ENCODE results near the gene WFDC8.
A peak's percentile ranks its signal among the peaks of the same experiment; 100 is the strongest.
"Not testable (repeated sequence)": the region's sequence is repeated elsewhere in the genome, so short reads cannot be mapped to it uniquely, and the experiment has no call there.

The WFDC8 gene

GRCh38 chr20:45579184-45579583 is at the start of gene WFDC8:
Gene WFDC8, minus strand, starts transcription at chr20:45579284. Its CDS starts 37 bp downstream, at chr20:45579247.
- no peak for DNase-seq (ENCODE audit: low read depth)

DNA sequence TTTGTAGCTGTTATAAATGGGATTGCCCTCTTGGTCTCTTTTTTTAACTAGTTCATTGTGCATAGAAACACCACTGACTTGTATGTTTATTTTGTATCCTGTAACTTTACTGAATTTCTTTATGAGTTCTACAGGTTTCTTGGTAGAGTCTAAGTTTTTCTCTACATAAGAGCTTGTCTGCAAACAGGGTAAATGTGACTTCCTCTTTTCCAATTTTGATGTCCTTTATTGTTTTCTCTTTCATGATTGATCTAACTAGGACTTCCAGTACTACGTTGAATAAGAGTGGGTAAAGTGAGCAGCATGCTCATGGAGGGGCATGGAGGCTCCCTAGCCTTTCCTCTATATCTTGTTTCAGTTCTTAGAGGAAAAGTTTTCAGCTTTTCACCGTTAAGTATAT is 47.5 kb upstream of the WFDC8 start:
- no peak for DNase-seq (ENCODE audit: low read depth)

DNA sequence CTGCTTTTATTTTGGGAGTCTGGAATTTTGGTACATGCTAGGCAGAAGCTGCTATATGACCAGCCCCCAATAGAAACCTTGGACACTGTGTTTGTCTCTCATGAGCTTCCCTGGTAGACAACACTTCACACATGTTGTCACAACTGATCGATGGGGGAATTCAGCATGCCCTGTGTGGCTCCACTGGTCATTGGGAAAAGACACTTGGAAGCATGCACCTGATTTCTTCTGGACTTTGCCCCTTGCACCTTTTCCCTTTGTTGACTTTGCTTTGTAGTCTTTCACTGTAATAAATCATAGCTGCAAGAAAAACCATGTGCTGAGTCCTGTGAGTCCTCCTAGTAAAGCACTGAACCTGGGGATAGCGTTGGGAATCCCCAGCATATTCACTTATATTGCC is 42.5 kb upstream of the WFDC8 start:
- DNase-seq (ENCODE audit: low read depth): no peak

- DNase-seq (ENCODE audit: low read depth): no peak
These were observed 38.5 kb upstream of the WFDC8 start for GRCh38 chr20:45617591-45617990.

GRCh38 chr20:45612314-45612713 is 33.2 kb upstream of the WFDC8 start:
- DNase-seq (ENCODE audit: low read depth): no peak

DNA sequence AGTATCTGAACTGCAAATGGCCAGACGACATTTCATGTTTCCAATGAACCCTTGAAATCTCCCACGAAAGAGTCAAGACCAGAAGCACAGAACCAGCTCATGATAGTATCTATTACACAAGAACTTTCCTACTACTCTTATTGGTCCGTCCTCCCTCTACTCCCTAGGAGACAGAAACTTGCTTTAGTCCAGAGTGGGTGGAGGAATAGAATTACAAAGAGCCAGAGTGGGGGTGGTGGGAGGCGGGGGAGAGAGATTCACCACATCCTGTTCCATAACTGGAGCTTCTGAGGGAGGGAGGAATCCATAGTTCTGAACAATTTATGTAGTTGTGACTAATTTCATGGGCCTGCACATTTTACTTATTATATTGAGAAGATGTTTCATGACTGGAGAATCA is 32.0 kb upstream of the WFDC8 start:
- peak; percentile 79 for DNase-seq (ENCODE audit: low read depth)

GRCh38 chr20:45607810-45608209 is 28.7 kb upstream of the WFDC8 start:
- DNase-seq (ENCODE audit: low read depth): no peak

DNA sequence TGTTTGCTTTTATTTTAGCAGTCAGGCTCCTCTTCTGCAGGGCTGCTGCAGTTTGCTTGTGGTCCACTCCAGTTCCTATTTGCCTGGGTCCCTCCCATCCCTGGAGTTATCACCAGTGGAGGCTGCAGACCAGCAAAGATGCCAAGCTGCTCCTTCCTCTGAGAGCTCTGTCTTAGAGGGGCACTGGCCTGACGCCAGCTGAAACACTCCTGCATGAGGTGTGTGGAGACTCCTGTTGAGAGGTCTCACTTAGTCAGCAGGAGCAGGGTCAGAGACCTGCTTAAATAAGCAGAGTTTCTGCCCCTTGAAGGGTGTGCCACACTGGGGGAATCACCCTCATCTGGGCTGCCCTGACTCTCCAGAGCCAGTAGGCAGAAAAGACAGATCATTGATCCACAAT is 16.2 kb upstream of the WFDC8 start:
- no peak for DNase-seq (ENCODE audit: low read depth)

- DNase-seq (ENCODE audit: low read depth): no peak
These were observed 14.4 kb upstream of the WFDC8 start for GRCh38 chr20:45593498-45593897.

DNA sequence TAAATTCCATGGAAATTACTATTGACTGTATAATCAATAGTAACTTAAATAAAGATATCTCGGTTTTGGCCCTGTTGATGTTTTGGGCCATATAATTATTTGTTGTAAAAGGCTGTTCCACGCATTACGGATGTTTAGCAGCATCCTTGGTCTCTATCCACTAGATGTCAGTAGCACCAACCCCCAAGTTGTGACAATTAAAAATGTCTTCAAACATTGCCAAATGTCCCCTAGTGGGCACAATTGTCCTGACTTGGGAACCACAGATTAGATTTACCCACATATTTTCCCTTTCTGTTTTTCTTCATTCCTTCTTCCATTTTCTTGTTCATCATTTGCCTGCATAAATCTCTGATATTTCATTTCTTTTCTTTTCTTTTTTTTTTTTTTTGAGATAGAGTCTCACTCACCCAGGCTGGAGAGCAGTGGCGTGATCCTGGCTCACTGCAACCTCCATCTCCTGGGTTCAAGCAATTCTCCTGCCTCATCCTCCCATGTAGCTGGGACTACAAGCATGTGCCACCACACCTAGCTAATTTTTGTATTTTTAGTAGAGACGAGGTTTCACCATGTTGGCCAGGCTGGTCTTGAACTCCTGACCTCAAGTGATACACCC is 13.6 kb upstream of the WFDC8 start:
- DNase-seq (ENCODE audit: low read depth): peak; percentile 57

DNA sequence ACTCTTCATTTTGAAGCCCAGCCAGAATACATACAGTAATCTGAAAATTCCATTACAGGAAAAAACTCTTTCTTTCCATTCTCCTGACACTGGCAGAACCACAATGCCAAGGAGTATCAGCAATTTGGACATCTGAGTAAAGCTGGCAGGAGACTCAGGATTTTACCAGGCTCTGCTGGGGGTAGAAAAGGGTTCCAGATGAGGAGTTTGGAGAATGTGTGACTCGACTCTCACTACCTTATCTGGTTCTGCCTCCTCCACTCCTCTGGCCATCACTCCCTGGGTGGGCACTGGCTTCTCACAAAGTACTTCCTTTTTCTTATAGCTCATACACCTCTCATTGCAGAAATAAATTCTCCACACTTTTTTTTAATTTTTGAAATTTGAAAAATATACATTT is 10.6 kb upstream of the WFDC8 start:
- no peak for DNase-seq (ENCODE audit: low read depth)

DNA sequence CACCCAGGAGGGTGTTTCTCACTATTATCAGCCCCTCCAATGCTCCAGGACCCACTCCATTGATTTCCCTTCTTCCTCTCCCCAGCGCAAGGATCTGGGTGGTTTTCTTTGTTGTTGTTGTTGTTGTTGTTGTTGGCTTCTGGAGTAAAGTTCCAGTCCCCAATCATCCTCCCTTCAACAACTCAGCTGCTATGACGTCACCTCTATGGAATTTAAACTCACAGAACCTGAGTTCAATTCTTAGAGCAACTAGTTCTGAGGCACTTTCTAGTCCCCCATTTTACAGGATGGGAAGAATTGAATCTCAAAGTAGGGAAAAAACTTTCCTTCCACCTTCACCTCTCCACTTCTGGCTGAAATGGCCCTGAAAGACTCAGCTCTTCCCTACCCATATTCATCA is 9.7 kb upstream of the WFDC8 start:
- no peak for DNase-seq (ENCODE audit: low read depth)

DNA sequence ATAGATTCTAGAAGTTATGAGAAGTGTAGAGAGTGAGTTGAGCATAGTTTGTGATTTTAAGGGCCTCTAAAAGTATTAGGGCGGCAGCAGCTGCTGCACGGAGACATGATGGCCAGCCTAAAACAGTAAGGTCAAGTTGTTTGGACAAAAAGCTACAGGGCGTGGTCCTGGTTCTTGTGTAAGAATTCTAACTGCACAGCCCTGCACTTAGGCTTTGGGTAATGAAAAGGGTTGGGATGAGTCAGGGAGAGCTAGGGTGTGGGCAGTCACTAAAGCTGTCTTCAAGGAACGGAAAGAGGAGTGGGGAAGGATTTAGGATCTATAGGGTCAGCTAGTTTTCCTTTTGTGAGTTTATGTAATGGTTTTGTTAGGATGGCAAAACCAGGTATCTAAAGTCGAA is 6.9 kb upstream of the WFDC8 start:
- DNase-seq (ENCODE audit: low read depth): not testable (repeated sequence)

- not testable (repeated sequence) for DNase-seq (ENCODE audit: low read depth)
These were observed 5.2 kb upstream of the WFDC8 start for GRCh38 chr20:45584294-45584693.

- DNase-seq (ENCODE audit: low read depth): no peak
These were observed 4.4 kb upstream of the WFDC8 start for GRCh38 chr20:45583502-45583901.

GRCh38 chr20:45581702-45582101 is 2.6 kb upstream of the WFDC8 start:
- DNase-seq (ENCODE audit: low read depth): no peak

DNA sequence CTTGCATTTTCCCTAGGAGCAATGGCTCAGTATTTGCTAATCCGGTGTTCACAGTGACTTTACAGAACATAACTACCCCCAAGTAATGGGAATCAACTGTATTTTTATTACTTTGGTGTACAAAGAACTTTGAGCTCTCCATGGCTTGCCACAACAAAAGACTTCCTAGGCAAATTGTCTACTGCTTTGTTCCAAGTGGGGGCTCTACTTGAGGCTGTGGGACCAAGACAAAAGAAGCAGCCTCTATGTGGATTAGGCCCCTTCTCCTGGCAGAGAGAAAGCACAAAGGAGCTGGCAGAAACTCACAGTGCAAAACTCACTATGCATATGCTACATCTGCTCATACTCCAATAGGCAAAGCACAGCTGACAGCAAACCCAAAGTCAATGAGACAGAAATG is 853 bp downstream of the WFDC8 start:
- no peak for DNase-seq (ENCODE audit: low read depth)

DNA sequence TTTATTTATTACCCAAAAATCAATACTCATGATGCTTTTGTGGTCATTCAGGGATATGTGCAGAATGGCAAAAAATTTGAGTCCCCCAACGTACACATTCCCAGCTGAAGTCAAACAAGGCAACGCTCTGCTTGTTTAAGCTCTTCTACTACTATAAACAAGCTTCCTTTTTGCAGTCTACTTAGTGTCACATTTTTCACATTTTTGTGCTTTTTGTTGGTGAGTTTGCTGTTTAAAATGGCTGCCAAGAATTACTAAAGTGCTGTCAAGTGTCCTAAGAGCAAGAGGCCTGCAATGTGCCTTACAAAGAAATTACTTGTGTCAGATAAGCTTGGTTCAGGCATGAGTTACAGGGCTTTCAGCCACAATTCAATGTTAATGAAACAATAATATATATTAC is 2.1 kb downstream of the WFDC8 start:
- peak; percentile 47 for DNase-seq (ENCODE audit: low read depth)

DNA sequence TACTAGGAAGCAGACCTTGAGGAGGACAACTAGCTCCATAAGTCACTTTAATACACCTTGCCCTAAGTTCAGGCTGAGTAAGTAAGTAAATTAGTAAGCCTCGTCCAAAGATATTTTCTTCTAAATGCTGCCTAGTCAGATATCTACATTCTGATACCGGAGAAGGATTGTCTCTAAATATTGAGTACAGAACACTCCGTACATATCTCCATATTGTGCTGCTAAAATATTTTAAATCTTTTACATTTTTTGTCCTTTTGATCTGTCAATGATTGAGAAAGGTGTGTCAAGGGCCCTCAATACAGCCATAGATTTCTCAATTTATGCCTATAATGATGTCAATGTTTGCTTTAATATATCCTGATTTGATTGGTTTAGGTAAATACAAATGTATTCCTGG is 3.2 kb downstream of the WFDC8 start:
- no peak for DNase-seq (ENCODE audit: low read depth)

DNA sequence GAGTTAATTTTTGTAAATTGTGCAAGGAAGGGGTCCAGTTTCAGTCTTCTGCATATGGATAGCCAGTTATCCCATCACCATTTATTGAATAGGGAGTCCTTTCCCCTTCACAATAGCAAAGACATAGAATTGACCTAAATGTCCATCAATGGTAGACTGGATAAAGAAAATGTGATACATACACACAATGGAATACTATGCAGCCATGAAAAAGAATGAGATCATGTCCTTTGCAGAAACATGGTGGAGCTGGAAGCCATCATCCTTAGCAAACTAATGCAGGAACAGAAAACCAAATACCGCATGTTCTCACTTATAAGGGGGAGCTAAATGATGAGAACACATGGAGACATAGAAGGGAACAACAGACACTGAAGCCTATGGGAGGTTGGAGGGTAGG is 9.4 kb downstream of the WFDC8 start:
- DNase-seq (ENCODE audit: low read depth): not testable (repeated sequence)

- no peak for DNase-seq (ENCODE audit: low read depth)
These were observed 14.3 kb downstream of the WFDC8 start for GRCh38 chr20:45564760-45565276.

GRCh38 chr20:45555198-45555597 is 23.9 kb downstream of the WFDC8 start:
- no peak for DNase-seq (ENCODE audit: low read depth)

DNA sequence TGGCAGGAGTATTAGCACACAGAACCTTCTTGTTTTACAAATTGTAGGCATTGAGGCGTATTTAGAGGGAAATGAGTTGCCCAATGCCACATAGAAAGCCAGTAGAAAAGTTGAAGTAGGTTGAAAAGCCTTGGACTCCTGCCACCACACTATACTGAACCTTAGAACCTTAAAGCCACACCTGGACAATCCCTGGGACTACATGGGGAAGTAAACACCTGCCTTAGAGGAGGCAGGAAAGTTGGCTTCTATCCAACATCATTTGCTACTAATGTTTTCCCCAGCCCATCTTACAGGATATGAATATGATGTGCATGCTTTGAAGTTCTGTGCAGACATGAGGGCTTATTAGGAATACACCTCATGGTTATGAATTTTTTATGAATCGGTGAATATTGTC is 26.6 kb downstream of the WFDC8 start:
- DNase-seq (ENCODE audit: low read depth): no peak

GRCh38 chr20:45550765-45551164 is 28.3 kb downstream of the WFDC8 start:
- DNase-seq (ENCODE audit: low read depth): no peak

All from EH (cell line).